ENCODE measurements around the gene CCDC24. TPM values are rescaled to one million over a fixed set of nuclear protein-coding genes. Genes with fewer than 3 reads are reported as not detected.

Gene CCDC24
- total RNA-seq, 4 donors from 2014 or later: 3.1 to 10.6 (median 7.0) TPM; not detected in 1

- Histone ChIP-seq H3K27me3 (no peaks in the 10 kb centered on the region), H3K4me1 (peaks cover 0 to 17% of the 10 kb centered on the region in 2 donors), H3K4me3 (no peak overlapping the region), H3K36me3 (no peaks in the 10 kb centered on the region), H3K9me3 (no peaks in the 10 kb centered on the region), H3K27ac (peak overlapping the region; percentile 26 to 94)
- no peak for TF ChIP-seq POLR2A (IDR thresholded peaks at IDR 0.05)
- TF ChIP-seq CTCF (IDR thresholded peaks at IDR 0.05): no peak
- no peak for DNase-seq
- intact Hi-C loops (cut with DNase I; ENCODE audit: low total_unique reads): no loop called here
These were observed 42.4 kb downstream of the CCDC24 start for GRCh38 chr1:44033756-44034155.

GRCh38 chr1:44034423-44034822 is 43.0 kb downstream of the CCDC24 start:
- Histone ChIP-seq H3K4me3 (no peak overlapping the region), H3K9me3 (no peaks in the 10 kb centered on the region), H3K36me3 (no peaks in the 10 kb centered on the region), H3K27me3 (no peaks in the 10 kb centered on the region), H3K27ac (peak overlapping the region; percentile 65 to 94), H3K4me1 (peaks cover 0 to 11% of the 10 kb centered on the region in 2 donors)
- TF ChIP-seq POLR2A (IDR thresholded peaks at IDR 0.05) (no peak), CTCF (IDR thresholded peaks at IDR 0.05) (no peak)
- DNase-seq: no peak
- intact Hi-C loops (cut with DNase I; ENCODE audit: low total_unique reads): no loop called here

GRCh38 chr1:44034976-44035716 is 43.7 kb downstream of the CCDC24 start:
- no peaks in the 10 kb centered on the region for H3K27me3 ChIP-seq
- intact Hi-C loops (cut with DNase I; ENCODE audit: low total_unique reads): no loop called here
- H3K4me1 ChIP-seq: peaks cover 0 to 9% of the 10 kb centered on the region in 2 donors
- no peak for DNase-seq
- H3K27ac ChIP-seq: peak overlapping the region; percentile 65 to 94
- no peaks in the 10 kb centered on the region for H3K9me3 ChIP-seq
- no peak for TF ChIP-seq CTCF (IDR thresholded peaks at IDR 0.05)
- TF ChIP-seq POLR2A (IDR thresholded peaks at IDR 0.05): no peak
- no peak overlapping the region for H3K4me3 ChIP-seq
- H3K36me3 ChIP-seq: no peaks in the 10 kb centered on the region

GRCh38 chr1:44035726-44036408 is 44.5 kb downstream of the CCDC24 start:
- H3K27ac ChIP-seq: peak overlapping the region; percentile 65 to 94
- H3K9me3 ChIP-seq: no peaks in the 10 kb centered on the region
- H3K4me1 ChIP-seq: peaks cover 0 to 9% of the 10 kb centered on the region in 2 donors
- DNase-seq: peak; percentile 43 to 54
- TF ChIP-seq CTCF (IDR thresholded peaks at IDR 0.05) (no peak), POLR2A (IDR thresholded peaks at IDR 0.05) (no peak)
- intact Hi-C loops (cut with DNase I; ENCODE audit: low total_unique reads): no loop called here
- H3K36me3 ChIP-seq: no peaks in the 10 kb centered on the region
- H3K4me3 ChIP-seq: no peak overlapping the region
- H3K27me3 ChIP-seq: no peaks in the 10 kb centered on the region
